ENCODE results near the gene NEK11. TPM values are rescaled to one million over a fixed set of nuclear protein-coding genes. Genes with fewer than 3 reads are reported as not detected.

NEK11 gene
- polyA plus RNA-seq, 3 donors: 0.31 to 0.56 (median 0.43) TPM

DNA sequence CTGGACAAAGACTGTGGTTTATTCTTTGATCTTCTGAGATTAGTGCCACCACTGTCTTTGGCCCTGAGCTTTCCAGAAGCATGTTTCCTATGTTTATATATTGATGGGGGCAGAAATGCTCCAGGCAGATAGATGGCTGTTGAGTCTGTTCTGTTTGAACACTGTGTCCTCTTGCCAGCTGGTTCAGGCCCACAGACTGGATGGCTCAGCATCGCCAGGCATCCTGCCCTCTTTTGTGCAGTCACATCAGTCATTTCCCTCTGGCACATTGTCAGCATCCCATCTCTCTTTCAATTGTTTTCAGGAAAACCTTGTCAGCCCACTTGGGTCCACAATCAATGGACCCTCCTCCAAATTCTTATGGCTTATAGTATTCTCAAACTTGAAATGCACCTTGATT, 141.2 kb downstream of the NEK11 start:
- Mint-ChIP-seq H3K9me3 (no peaks in the 10 kb centered on the region), H3K4me3 (no peak overlapping the region), H3K27me3 (ENCODE audit: low read depth in 3 of 3) (no peaks in the 10 kb centered on the region), H3K27ac (no peak overlapping the region), H3K4me1 (no peaks in the 10 kb centered on the region), H3K36me3 (no peaks in the 10 kb centered on the region)
- Histone ChIP-seq H2AFZ (ENCODE audit: insufficient read depth, low read depth, low read length, poor library complexity, severe bottlenecking) (no peak overlapping the region), H4K20me1 (ENCODE audit: insufficient read depth, low read length) (no peaks in the 10 kb centered on the region), H3K4me3 (replicated peaks in 1 of 3; ENCODE audit: low read depth in 2 of 3, low read length in 3 of 3) (no peak overlapping the region), H3K9ac (ENCODE audit: insufficient read depth, low read length, poor library complexity, severe bottlenecking) (no peak overlapping the region), H3K27me3 (ENCODE audit: control insufficient read depth in 2 of 2, insufficient read depth in 2 of 2, low read length in 2 of 2) (no peaks in the 10 kb centered on the region), H3K36me3 (replicated peaks in 1 of 2; ENCODE audit: control insufficient read depth in 1 of 2, insufficient read depth in 2 of 2, low read length in 2 of 2) (no peaks in the 10 kb centered on the region), H3K9me3 (replicated peaks in 1 of 2; ENCODE audit: control insufficient read depth in 1 of 2, insufficient read depth in 1 of 2, low read length in 2 of 2) (no peaks in the 10 kb centered on the region), H3K4me1 (ENCODE audit: control insufficient read depth in 1 of 2, insufficient read depth in 2 of 2, low read length in 2 of 2) (no peaks in the 10 kb centered on the region), H3K27ac (ENCODE audit: low read depth in 1 of 2, low read length in 2 of 2) (no peak overlapping the region), H3K79me2 (ENCODE audit: insufficient read depth, low read length) (no peaks in the 10 kb centered on the region), H3K4me2 (replicated peaks; ENCODE audit: extremely low read depth, low read length, poor library complexity, severe bottlenecking) (no peak overlapping the region)
- TF ChIP-seq CTCF (IDR thresholded peaks at IDR 0.05): no peak
- 100% methylated on average over 1 of the region's 1 CpG for WGBS (ENCODE audit: insufficient coverage)
- DNase-seq: no peak
- intact Hi-C loops (cut with micrococcal nuclease): no loop called here

- no peaks in the 10 kb centered on the region for H3K9me3 Mint-ChIP-seq
- H3K4me3 Mint-ChIP-seq: no peak overlapping the region
- no peaks in the 10 kb centered on the region for H3K4me1 ChIP-seq (ENCODE audit: control insufficient read depth in 1 of 2, insufficient read depth in 2 of 2, low read length in 2 of 2)
- no peak overlapping the region for H2AFZ ChIP-seq (ENCODE audit: insufficient read depth, low read depth, low read length, poor library complexity, severe bottlenecking)
- no peaks in the 10 kb centered on the region for H3K27me3 ChIP-seq (ENCODE audit: control insufficient read depth in 2 of 2, insufficient read depth in 2 of 2, low read length in 2 of 2)
- DNase-seq: no peak
- no peaks in the 10 kb centered on the region for H3K27me3 Mint-ChIP-seq (ENCODE audit: low read depth in 3 of 3)
- no peak for TF ChIP-seq CTCF (IDR thresholded peaks at IDR 0.05)
- intact Hi-C loops (cut with micrococcal nuclease): no loop called here
- no peaks in the 10 kb centered on the region for H3K36me3 Mint-ChIP-seq
- no peaks in the 10 kb centered on the region for H3K36me3 ChIP-seq (replicated peaks in 1 of 2; ENCODE audit: control insufficient read depth in 1 of 2, insufficient read depth in 2 of 2, low read length in 2 of 2)
- H3K4me2 ChIP-seq (replicated peaks; ENCODE audit: extremely low read depth, low read length, poor library complexity, severe bottlenecking): no peak overlapping the region
- no peaks in the 10 kb centered on the region for H3K9me3 ChIP-seq (replicated peaks in 1 of 2; ENCODE audit: control insufficient read depth in 1 of 2, insufficient read depth in 1 of 2, low read length in 2 of 2)
- no CpG with 5 or more reads among the region's 3 CpGs for WGBS (ENCODE audit: insufficient coverage)
- no peaks in the 10 kb centered on the region for H3K4me1 Mint-ChIP-seq
- no peak overlapping the region for H3K4me3 ChIP-seq (replicated peaks in 1 of 3; ENCODE audit: low read depth in 2 of 3, low read length in 3 of 3)
- H3K9ac ChIP-seq (ENCODE audit: insufficient read depth, low read length, poor library complexity, severe bottlenecking): no peak overlapping the region
- no peaks in the 10 kb centered on the region for H3K79me2 ChIP-seq (ENCODE audit: insufficient read depth, low read length)
- H3K27ac ChIP-seq (ENCODE audit: low read depth in 1 of 2, low read length in 2 of 2): no peak overlapping the region
- H3K27ac Mint-ChIP-seq: no peak overlapping the region
- H4K20me1 ChIP-seq (ENCODE audit: insufficient read depth, low read length): no peaks in the 10 kb centered on the region
Measured at GRCh38 chr3:131169331-131169730, 142.7 kb downstream of the NEK11 start.
